Stimulated activated memory B cell treated with anti-CD40 and anti-IgM and Interleukin-4, amounts not matched to agents 10 μg/mL and 1 μg/mL and 100 μg/mL, for 72 hours (primary cell): ENCODE data around the gene VPS50.
"Not testable (repeated sequence)": the region's sequence is repeated elsewhere in the genome, so short reads cannot be mapped to it uniquely, and the experiment has no call there.

ENCODE experiments used
- ATAC-seq: fragments of 150-1000 bp; cut with Tn5 transposase; 2 replicates; pipeline ENCODE4 v1.10.0; 2021
- H3K27ac Mint-ChIP-seq: one replicate; pipeline ENCODE4 v1.8.0; 2022; ENCODE audit warnings: mild to moderate bottlenecking, mixed read lengths
- H3K27me3 Mint-ChIP-seq: one replicate; pipeline ENCODE4 v1.8.0; 2022; ENCODE audit warnings: mixed read lengths
- H3K36me3 Mint-ChIP-seq: one replicate; pipeline ENCODE4 v1.8.0; 2022; ENCODE audit warnings: mixed read lengths
- H3K4me1 Mint-ChIP-seq: one replicate; pipeline ENCODE4 v1.8.0; 2022; ENCODE audit warnings: mixed read lengths
- H3K4me3 Mint-ChIP-seq: one replicate; pipeline ENCODE4 v1.8.0; 2022; ENCODE audit warnings: mild to moderate bottlenecking, moderate library complexity, mixed read lengths
- H3K9me3 Mint-ChIP-seq: one replicate; pipeline ENCODE4 v1.8.0; 2022; ENCODE audit warnings: mixed read lengths

VPS50 gene

GRCh38 chr7:93352881-93353280 lies 120.7 kb downstream of the VPS50 start:
- no peak overlapping the region for H3K27ac Mint-ChIP-seq

GRCh38 chr7:93354815-93355214 lies 122.6 kb downstream of the VPS50 start:
- no peak for ATAC-seq
- Mint-ChIP-seq H3K27me3 (no peaks in the 10 kb centered on the region), H3K36me3 (peaks cover 42% of the 10 kb centered on the region), H3K4me1 (no peaks in the 10 kb centered on the region), H3K27ac (no peak overlapping the region), H3K4me3 (no peak overlapping the region), H3K9me3 (no peaks in the 10 kb centered on the region)

More at GRCh38 chr7:93352881-93353280, 120.7 kb downstream of the VPS50 start:
- Mint-ChIP-seq H3K36me3 (peaks cover 41% of the 10 kb centered on the region), H3K9me3 (no peaks in the 10 kb centered on the region), H3K4me3 (no peak overlapping the region), H3K27me3 (no peaks in the 10 kb centered on the region), H3K4me1 (no peaks in the 10 kb centered on the region)
- no peak for ATAC-seq

GRCh38 chr7:93359520-93360198 lies 127.5 kb downstream of the VPS50 start:
- Mint-ChIP-seq H3K4me3 (no peak overlapping the region), H3K4me1 (no peaks in the 10 kb centered on the region), H3K27me3 (no peaks in the 10 kb centered on the region), H3K27ac (no peak overlapping the region), H3K9me3 (no peaks in the 10 kb centered on the region), H3K36me3 (peaks cover 28% of the 10 kb centered on the region)
- no peak for ATAC-seq

- no peak for ATAC-seq
- Mint-ChIP-seq H3K27me3 (no peaks in the 10 kb centered on the region), H3K27ac (no peak overlapping the region), H3K4me3 (no peak overlapping the region), H3K9me3 (no peaks in the 10 kb centered on the region), H3K4me1 (no peaks in the 10 kb centered on the region), H3K36me3 (peaks cover 23% of the 10 kb centered on the region)
Measured at GRCh38 chr7:93361853-93362252, 129.7 kb downstream of the VPS50 start.

- peaks cover 6% of the 10 kb centered on the region for H3K27me3 Mint-ChIP-seq
- H3K4me3 Mint-ChIP-seq, result no peak overlapping the region
- H3K9me3 Mint-ChIP-seq, result peaks cover 2% of the 10 kb centered on the region
- H3K36me3 Mint-ChIP-seq, result no peaks in the 10 kb centered on the region
- no peaks in the 10 kb centered on the region for H3K4me1 Mint-ChIP-seq
- H3K27ac Mint-ChIP-seq, result no peak overlapping the region
- no peak for ATAC-seq
Measured at GRCh38 chr7:93364806-93365205, 132.6 kb downstream of the VPS50 start.

GRCh38 chr7:93365341-93365740 lies 133.2 kb downstream of the VPS50 start:
- Mint-ChIP-seq H3K27ac (no peak overlapping the region), H3K4me1 (no peaks in the 10 kb centered on the region), H3K36me3 (no peaks in the 10 kb centered on the region), H3K9me3 (peaks cover 2% of the 10 kb centered on the region), H3K27me3 (peaks cover 6% of the 10 kb centered on the region), H3K4me3 (no peak overlapping the region)
- no peak for ATAC-seq

GRCh38 chr7:93366816-93367215 lies 134.7 kb downstream of the VPS50 start:
- no peak for ATAC-seq
- Mint-ChIP-seq H3K4me3 (no peak overlapping the region), H3K4me1 (no peaks in the 10 kb centered on the region), H3K27me3 (peaks cover 6% of the 10 kb centered on the region), H3K27ac (no peak overlapping the region), H3K9me3 (peaks cover 2% of the 10 kb centered on the region), H3K36me3 (no peaks in the 10 kb centered on the region)

GRCh38 chr7:93367254-93367653 lies 135.1 kb downstream of the VPS50 start:
- no peak overlapping the region for H3K27ac Mint-ChIP-seq
- H3K4me1 Mint-ChIP-seq, result no peaks in the 10 kb centered on the region
- peaks cover 6% of the 10 kb centered on the region for H3K27me3 Mint-ChIP-seq
- peaks cover 2% of the 10 kb centered on the region for H3K9me3 Mint-ChIP-seq
- H3K36me3 Mint-ChIP-seq, result no peaks in the 10 kb centered on the region
- no peak for ATAC-seq
- no peak overlapping the region for H3K4me3 Mint-ChIP-seq

- H3K36me3 Mint-ChIP-seq, H3K4me3 Mint-ChIP-seq, H3K9me3 Mint-ChIP-seq, H3K27ac Mint-ChIP-seq, H3K27me3 Mint-ChIP-seq, H3K4me1 Mint-ChIP-seq, ATAC-seq: not testable (repeated sequence)
Measured at GRCh38 chr7:93370937-93371336, 138.8 kb downstream of the VPS50 start.

GRCh38 chr7:93373537-93373936 lies 141.4 kb downstream of the VPS50 start:
- Mint-ChIP-seq H3K4me1 (peaks cover 22% of the 10 kb centered on the region), H3K4me3 (no peak overlapping the region), H3K27me3 (peaks cover 6% of the 10 kb centered on the region), H3K27ac (no peak overlapping the region), H3K36me3 (no peaks in the 10 kb centered on the region), H3K9me3 (no peaks in the 10 kb centered on the region)
- ATAC-seq, result no peak

GRCh38 chr7:93374345-93374940 lies 142.3 kb downstream of the VPS50 start:
- H3K27me3 Mint-ChIP-seq, result no peaks in the 10 kb centered on the region
- ATAC-seq, result no peak
- H3K4me1 Mint-ChIP-seq, result peaks cover 29% of the 10 kb centered on the region
- no peaks in the 10 kb centered on the region for H3K36me3 Mint-ChIP-seq
- H3K9me3 Mint-ChIP-seq, result no peaks in the 10 kb centered on the region
- H3K4me3 Mint-ChIP-seq, result no peak overlapping the region
- no peak overlapping the region for H3K27ac Mint-ChIP-seq

GRCh38 chr7:93375603-93376002 lies 143.4 kb downstream of the VPS50 start:
- Mint-ChIP-seq H3K36me3 (no peaks in the 10 kb centered on the region), H3K27me3 (no peaks in the 10 kb centered on the region), H3K4me1 (peaks cover 37% of the 10 kb centered on the region), H3K27ac (no peak overlapping the region), H3K9me3 (no peaks in the 10 kb centered on the region), H3K4me3 (no peak overlapping the region)
- peak; percentile 70 for ATAC-seq

- no peak for ATAC-seq
- Mint-ChIP-seq H3K4me1 (peaks cover 37% of the 10 kb centered on the region), H3K27me3 (no peaks in the 10 kb centered on the region), H3K4me3 (no peak overlapping the region), H3K27ac (no peak overlapping the region), H3K36me3 (no peaks in the 10 kb centered on the region), H3K9me3 (peaks cover 3% of the 10 kb centered on the region)
Measured at GRCh38 chr7:93378131-93378760, 146.1 kb downstream of the VPS50 start.

GRCh38 chr7:93382362-93382761 lies 150.2 kb downstream of the VPS50 start:
- H3K27me3 Mint-ChIP-seq, result no peaks in the 10 kb centered on the region
- peaks cover 24% of the 10 kb centered on the region for H3K4me1 Mint-ChIP-seq
- peaks cover 3% of the 10 kb centered on the region for H3K9me3 Mint-ChIP-seq
- ATAC-seq, result no peak
- no peak overlapping the region for H3K27ac Mint-ChIP-seq
- H3K36me3 Mint-ChIP-seq, result no peaks in the 10 kb centered on the region
- H3K4me3 Mint-ChIP-seq, result no peak overlapping the region

- Mint-ChIP-seq H3K27ac (no peak overlapping the region), H3K27me3 (no peaks in the 10 kb centered on the region), H3K4me3 (no peak overlapping the region), H3K36me3 (no peaks in the 10 kb centered on the region), H3K4me1 (peaks cover 6% of the 10 kb centered on the region), H3K9me3 (no peaks in the 10 kb centered on the region)
- no peak for ATAC-seq
Measured at GRCh38 chr7:93390660-93391059, 158.5 kb downstream of the VPS50 start.

- peaks cover 6% of the 10 kb centered on the region for H3K4me1 Mint-ChIP-seq
- H3K9me3 Mint-ChIP-seq, result no peaks in the 10 kb centered on the region
- no peak overlapping the region for H3K27ac Mint-ChIP-seq
- H3K4me3 Mint-ChIP-seq, result no peak overlapping the region
- H3K36me3 Mint-ChIP-seq, result no peaks in the 10 kb centered on the region
- no peaks in the 10 kb centered on the region for H3K27me3 Mint-ChIP-seq
- ATAC-seq, result no peak
Measured at GRCh38 chr7:93392984-93393383, 160.8 kb downstream of the VPS50 start.
